Gastrocnemius medialis (tissue), 4 donors: Measurements from ENCODE around the gene TMSB4X. TPM values are rescaled to one million over a fixed set of nuclear protein-coding genes. Genes with fewer than 3 reads are reported as not detected.
"Not testable (repeated sequence)": the region's sequence is repeated elsewhere in the genome, so short reads cannot be mapped to it uniquely, and the experiment has no call there.

Experiments
- ATAC-seq, 2 donors: fragments of 150-250 bp; one replicate each; pipeline ENCODE4 v1.9.1; 2016
- DNase-seq, 2 donors: peaks; one replicate each; pipeline ENCODE4 v3.0.0-alpha.2; 2019
- H3K27ac ChIP-seq, 4 donors: fragments of 200-600 bp; sonication (generic); 1 replicate in 1 of 4; 2 replicates in 3 of 4; pipeline ENCODE4 v1.5.1; 2016 to 2018; ENCODE audit warnings: mild to moderate bottlenecking in 2 of 4, moderate library complexity in 1 of 4
- H3K27me3 ChIP-seq, 3 donors: fragments of 200-600 bp; sonication (generic) in 2 of 3; 1 replicate in 1 of 3; 2 replicates in 2 of 3; pipeline versions ENCODE4 v1.5.1 to v1.6.0; 2016 to 2019; ENCODE audit warnings: mild to moderate bottlenecking in 1 of 3, moderate library complexity in 1 of 3
- H3K36me3 ChIP-seq, 2 donors: fragments of 200-600 bp; sonication (generic) in 1 of 2; one replicate each; pipeline ENCODE4 v1.5.1; 2017 to 2018
- H3K4me1 ChIP-seq, 2 donors: fragments of 200-600 bp; sonication (generic) in 1 of 2; one replicate each; pipeline ENCODE4 v1.5.1; 2016 to 2017; ENCODE audit warnings: mild to moderate bottlenecking in 2 of 2
- H3K4me3 ChIP-seq, 4 donors: fragments of 200-600 bp; sonication (generic) in 3 of 4; 1 replicate in 1 of 4; 2 replicates in 3 of 4; pipeline ENCODE4 v1.5.1; 2016 to 2019; ENCODE audit warnings: mild to moderate bottlenecking in 2 of 4
- H3K9me3 ChIP-seq, 3 donors: fragments of 200-600 bp; sonication (generic) in 2 of 3; 1 replicate in 1 of 3; 2 replicates in 2 of 3; pipeline ENCODE4 v1.5.1; 2016 to 2019
- CTCF ChIP-seq, 5 experiments: fragments of 450-650 bp in 3 of 5; fragments of 200-600 bp in 2 of 5; sonication (generic) in 2 of 5; IDR thresholded peaks in 4 of 5; conservative IDR thresholded peaks in 1 of 5; 1 replicate in 4 of 5; 2 replicates in 1 of 5; pipeline ENCODE4 v1.5.1; 2016 to 2019; ENCODE audit warnings: antibody characterized with exemption in 5 of 5, mild to moderate bottlenecking in 3 of 5, moderate library complexity in 3 of 5
- POLR2A ChIP-seq, 2 donors: fragments of 450-650 bp; IDR thresholded peaks; one replicate each; pipeline ENCODE4 v1.6.1; 2017; ENCODE audit warnings: antibody characterized with exemption in 2 of 2, mild to moderate bottlenecking in 2 of 2, moderate library complexity in 2 of 2
- in situ Hi-C, 4 donors: fragments of 200-750 bp; cut with MboI; loops; one replicate each; pipeline versions ENCODE4 v1.15.0 to v1.8.0; 2017; ENCODE audit warnings: low sequenced_read_pairs in 4 of 4
- intact Hi-C: fragments of 100-400 bp; cut with DNase I; formaldehyde crosslinking; loops from one replicate; pipeline ENCODE4 v1.15.1; 2023; ENCODE audit warnings: low total_unique reads
- total RNA-seq, 4 donors: library from RNA; depleted of rRNA; stranded (reverse); fragments of >200 nt; gene quantifications; one replicate each; pipeline versions ENCODE4 v1.1.0 to v1.2.3, GENCODE V29; 2016

The TMSB4X gene
- total RNA-seq, 4 donors from 2014 or later = 492 to 653 (median 526) TPM

- Histone ChIP-seq H3K27ac (peak overlapping the region in 3 of 4 donors; percentile 22 to 59 (median 31)), H3K4me3 (no peak overlapping the region), H3K9me3 (no peaks in the 10 kb centered on the region), H3K4me1 (no peaks in the 10 kb centered on the region), H3K27me3 (no peaks in the 10 kb centered on the region), H3K36me3 (no peaks in the 10 kb centered on the region)
- peak; percentile 4 to 30 for DNase-seq
- intact Hi-C loops = no loop called here
- in situ Hi-C loops = no loop called here
- peak in 1 of 2 donors; percentile 65 for ATAC-seq
- TF ChIP-seq CTCF (IDR thresholded peaks at IDR 0.05 in 4 of 5, conservative IDR thresholded peaks at IDR 0.05 in 1 of 5) = no peak
- TF ChIP-seq POLR2A (IDR thresholded peaks at IDR 0.05) = no peak
These were observed 38.6 kb downstream of the TMSB4X start for GRCh38 chrX:13013363-13014110.

- in situ Hi-C loops (no loop called here), intact Hi-C loops (no loop called here)
- no peak overlapping the region for H3K4me3 ChIP-seq
- no peaks in the 10 kb centered on the region for H3K4me1 ChIP-seq
- H3K36me3 ChIP-seq = no peaks in the 10 kb centered on the region
- ATAC-seq (no peak), DNase-seq (no peak)
- no peak overlapping the region for H3K27ac ChIP-seq
- H3K9me3 ChIP-seq = no peaks in the 10 kb centered on the region
- TF ChIP-seq CTCF (IDR thresholded peaks at IDR 0.05 in 4 of 5, conservative IDR thresholded peaks at IDR 0.05 in 1 of 5) (no peak), POLR2A (IDR thresholded peaks at IDR 0.05) (no peak)
- no peaks in the 10 kb centered on the region for H3K27me3 ChIP-seq
These were observed 39.5 kb downstream of the TMSB4X start for GRCh38 chrX:13014111-13015096.

- no peaks in the 10 kb centered on the region for H3K27me3 ChIP-seq
- in situ Hi-C loops = no loop called here
- H3K9me3 ChIP-seq = no peaks in the 10 kb centered on the region
- intact Hi-C loops = no loop called here
- ATAC-seq = no peak
- H3K36me3 ChIP-seq = no peaks in the 10 kb centered on the region
- H3K27ac ChIP-seq = no peak overlapping the region
- H3K4me3 ChIP-seq = no peak overlapping the region
- TF ChIP-seq CTCF (IDR thresholded peaks at IDR 0.05 in 4 of 5, conservative IDR thresholded peaks at IDR 0.05 in 1 of 5) (no peak), POLR2A (IDR thresholded peaks at IDR 0.05) (no peak)
- DNase-seq = no peak
- no peaks in the 10 kb centered on the region for H3K4me1 ChIP-seq
These were observed 40.8 kb downstream of the TMSB4X start for GRCh38 chrX:13015536-13016236.

GRCh38 chrX:13016731-13017130 is 41.8 kb downstream of the TMSB4X start:
- DNase-seq, intact Hi-C loops, in situ Hi-C loops: not testable (repeated sequence)

More at GRCh38 chrX:13016731-13017130, 41.8 kb downstream of the TMSB4X start:
- not testable (repeated sequence) for H3K9me3 ChIP-seq, ATAC-seq, H3K4me1 ChIP-seq, H3K4me3 ChIP-seq, H3K36me3 ChIP-seq, H3K27ac ChIP-seq, H3K27me3 ChIP-seq
